GM18507 (cell line): Measurements from ENCODE around the gene EGFR.
"Not testable (repeated sequence)": the region's sequence is repeated elsewhere in the genome, so short reads cannot be mapped to it uniquely, and the experiment has no call there.

ENCODE experiments used
- DNase-seq: peaks from one replicate; pipeline ENCODE4 v3.0.0; 2011; ENCODE audit warnings: low read depth; ENCODE audit not compliant: insufficient read length; ENCODE audit errors: extremely low spot score
- FAIRE-seq: peaks from 2 replicates; lab custom pipeline; 2011; peaks lifted over from hg19 to GRCh38; lab: Jason Lieb, UNC

The EGFR gene

GRCh38 chr7:55032069-55032699, 13.4 kb downstream of the EGFR start:
- DNase-seq: no peak
- FAIRE-seq: no peak

GRCh38 chr7:55033236-55033846, 14.5 kb downstream of the EGFR start:
- FAIRE-seq: no peak
- DNase-seq: no peak

GRCh38 chr7:55034776-55035175, 16.0 kb downstream of the EGFR start:
- FAIRE-seq (no peak), DNase-seq (no peak)

GRCh38 chr7:55035410-55035809, 16.6 kb downstream of the EGFR start:
- not testable (repeated sequence) for DNase-seq, FAIRE-seq

GRCh38 chr7:55036950-55037736, 18.3 kb downstream of the EGFR start:
- FAIRE-seq: no peak

GRCh38 chr7:55043691-55044370, 25.0 kb downstream of the EGFR start:
- FAIRE-seq: no peak
- DNase-seq: no peak

More at GRCh38 chr7:55036950-55037736, 18.3 kb downstream of the EGFR start:
- no peak for DNase-seq

GRCh38 chr7:55044371-55044717, 25.5 kb downstream of the EGFR start:
- no peak for FAIRE-seq
- no peak for DNase-seq

GRCh38 chr7:55044791-55045190, 26.0 kb downstream of the EGFR start:
- FAIRE-seq (no peak), DNase-seq (no peak)

GRCh38 chr7:55046582-55047342, 27.9 kb downstream of the EGFR start:
- no peak for FAIRE-seq
- DNase-seq: no peak

GRCh38 chr7:55048221-55048859, 29.5 kb downstream of the EGFR start:
- FAIRE-seq: no peak

GRCh38 chr7:55050281-55050680, 31.5 kb downstream of the EGFR start:
- no peak for FAIRE-seq
- DNase-seq: no peak

More at GRCh38 chr7:55048221-55048859, 29.5 kb downstream of the EGFR start:
- no peak for DNase-seq

- no peak for DNase-seq
- FAIRE-seq: no peak
These were observed 33.3 kb downstream of the EGFR start for GRCh38 chr7:55052081-55052480.

- FAIRE-seq: no peak
- DNase-seq: no peak
These were observed 34.1 kb downstream of the EGFR start for GRCh38 chr7:55052741-55053427.

- FAIRE-seq: no peak
These were observed 35.1 kb downstream of the EGFR start for GRCh38 chr7:55053651-55054571.

GRCh38 chr7:55054758-55055157, 35.9 kb downstream of the EGFR start:
- FAIRE-seq (no peak), DNase-seq (no peak)

More at GRCh38 chr7:55053651-55054571, 35.1 kb downstream of the EGFR start:
- DNase-seq: no peak

GRCh38 chr7:55055479-55055878, 36.7 kb downstream of the EGFR start:
- FAIRE-seq: no peak

GRCh38 chr7:55056068-55056467, 37.3 kb downstream of the EGFR start:
- FAIRE-seq: no peak

More at GRCh38 chr7:55055479-55055878, 36.7 kb downstream of the EGFR start:
- DNase-seq: no peak

More at GRCh38 chr7:55056068-55056467, 37.3 kb downstream of the EGFR start:
- DNase-seq: no peak
